NCI-H1417 (cell line): ENCODE data around the gene FAM174C.

Experiments
- DNase-seq, 3 experiments: peaks; one replicate each; lab custom pipeline; 2025; lab: John Stamatoyannopoulos, UW

Gene FAM174C

DNA sequence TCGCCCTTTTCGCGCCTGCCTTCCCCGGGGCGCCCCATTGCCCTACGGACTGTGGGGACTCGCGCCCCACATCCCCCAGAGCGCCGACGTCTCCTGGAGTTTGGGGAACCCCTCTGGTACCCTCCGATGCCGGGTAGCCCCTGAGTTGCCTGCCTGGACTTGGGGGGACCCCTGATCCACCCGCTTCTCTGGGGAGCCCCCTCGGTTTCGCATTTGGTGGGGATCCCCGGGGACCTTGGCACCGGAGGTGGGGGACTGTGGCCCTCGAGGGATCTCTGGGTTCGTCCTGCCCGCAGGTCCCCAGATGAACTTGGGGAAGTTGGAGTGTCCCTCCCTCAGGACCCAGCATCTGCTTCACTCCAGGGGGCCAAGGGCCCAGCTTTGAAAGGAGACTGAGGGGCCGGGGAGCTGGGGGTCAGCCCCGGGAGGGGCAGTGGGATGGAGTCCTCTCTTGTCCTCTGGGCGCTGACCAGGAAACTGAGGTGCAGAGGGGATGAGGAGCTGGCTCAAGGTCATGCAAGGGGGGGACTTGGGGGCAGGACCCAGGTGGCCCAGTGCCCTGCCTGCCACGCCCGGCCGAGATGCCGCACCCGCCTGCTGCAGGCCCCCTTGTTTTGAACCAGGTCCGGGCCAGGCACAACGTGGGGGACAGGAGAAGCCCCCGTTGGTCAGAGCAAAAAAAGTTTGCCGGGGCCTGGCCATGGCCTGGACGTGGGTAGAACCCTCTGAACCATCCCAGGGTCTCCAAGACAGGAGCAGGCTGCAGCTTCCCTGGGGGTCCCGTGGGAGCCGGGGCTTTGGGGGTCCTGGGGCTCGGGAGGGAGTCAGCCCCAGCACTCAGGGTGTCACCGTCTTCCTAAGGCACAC, 11.4 kb downstream of the FAM174C start:
- DNase-seq: no peak

- DNase-seq: peak in 2 of 3 experiments; percentile 58 to 60
Observed at GRCh38 chr19:1287354-1288225, 12.3 kb downstream of the FAM174C start.

DNA sequence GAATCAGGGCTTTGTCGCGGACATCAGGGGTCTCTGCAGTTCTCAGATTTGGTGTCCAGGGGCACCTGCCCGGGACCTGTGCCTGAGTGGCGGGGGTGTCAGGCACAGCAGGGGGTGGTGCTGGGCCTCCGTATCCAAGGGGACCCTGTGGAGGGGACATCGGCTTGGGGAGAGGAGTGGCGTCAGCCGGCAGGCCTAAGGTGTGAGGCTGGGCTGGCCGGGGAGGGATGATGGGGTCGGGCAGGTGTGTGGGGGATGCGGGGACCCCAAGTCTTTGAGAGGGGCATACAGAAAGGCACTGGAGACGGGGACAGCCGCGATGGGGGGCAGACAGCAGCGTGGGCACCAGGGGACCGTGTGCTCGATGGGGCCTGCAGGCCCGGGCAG, 12.9 kb downstream of the FAM174C start:
- DNase-seq: peak in 1 of 3 experiments; percentile 58

- DNase-seq: no peak
Observed at GRCh38 chr19:1288833-1289685, 13.7 kb downstream of the FAM174C start.

- no peak for DNase-seq
Observed at GRCh38 chr19:1289686-1290025, 14.3 kb downstream of the FAM174C start.

- DNase-seq: no peak
Observed at GRCh38 chr19:1290196-1290702, 14.9 kb downstream of the FAM174C start.

GRCh38 chr19:1290703-1291651, 15.6 kb downstream of the FAM174C start:
- DNase-seq: no peak

DNA sequence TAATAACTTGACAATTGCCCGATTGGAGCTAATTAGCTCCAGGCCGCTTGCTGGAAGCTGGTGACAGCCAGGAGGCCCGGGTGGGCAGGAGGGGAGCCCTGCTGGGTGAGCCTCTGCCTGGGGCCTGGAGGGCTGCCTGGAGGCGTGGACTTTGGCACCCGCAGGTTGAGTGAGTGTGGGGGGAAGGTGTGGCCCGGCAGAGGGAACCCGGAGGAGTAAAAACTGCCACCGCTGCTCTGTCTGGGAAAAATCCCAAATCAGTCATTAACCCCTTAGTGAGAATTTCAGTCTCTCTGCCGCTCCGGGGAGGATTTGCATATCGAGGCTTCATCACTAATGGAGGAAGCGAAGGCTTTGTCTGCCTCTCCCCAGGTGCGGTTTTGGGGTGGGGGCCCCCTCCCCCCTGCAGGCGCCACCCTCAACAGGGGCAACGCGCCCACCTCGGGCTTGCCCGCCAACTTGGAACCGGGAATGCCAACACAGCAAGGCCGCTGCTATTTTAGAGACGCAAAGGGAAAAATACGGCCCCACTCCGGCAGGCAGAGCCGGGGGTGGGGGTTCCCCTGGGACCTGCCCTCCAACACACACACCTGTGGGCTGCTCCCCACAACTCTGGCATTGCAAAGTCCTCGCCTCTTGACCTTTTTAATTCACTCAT, 16.6 kb downstream of the FAM174C start:
- no peak for DNase-seq

DNA sequence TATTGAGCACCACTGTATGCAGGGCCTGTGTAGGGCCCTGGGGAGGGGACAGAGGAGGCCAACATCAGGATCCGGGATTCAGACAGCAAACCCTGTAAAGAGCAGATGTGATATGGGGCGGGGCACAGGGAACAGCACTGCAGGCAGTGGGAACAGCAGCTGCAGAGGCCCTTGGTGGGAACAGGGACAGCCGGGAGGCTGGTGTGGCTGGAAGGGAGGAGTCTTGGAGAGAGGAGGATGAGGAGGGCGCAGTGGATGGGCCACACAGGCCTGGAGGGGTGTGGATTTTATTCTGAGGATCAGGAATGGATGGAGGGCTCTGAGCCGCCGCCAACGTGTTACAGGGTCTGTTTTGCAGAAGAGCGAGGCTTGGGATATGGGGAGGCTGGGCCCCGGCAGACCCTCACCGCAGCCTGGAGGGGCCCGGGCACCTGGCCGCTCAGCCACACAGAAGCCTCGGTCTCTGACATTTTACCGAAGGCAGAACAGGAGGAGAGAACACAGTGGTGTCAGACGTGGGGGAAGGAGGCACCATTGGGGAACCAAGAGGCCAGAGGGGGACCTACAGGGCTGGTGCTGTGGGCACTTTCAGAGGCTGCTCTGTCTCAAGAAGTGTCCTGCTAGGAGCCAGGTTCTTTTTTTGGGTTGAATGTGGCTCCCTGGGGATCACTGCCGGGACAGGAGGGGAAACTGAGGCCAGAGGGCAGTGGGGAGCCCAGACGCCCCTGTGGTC, 17.3 kb downstream of the FAM174C start:
- no peak for DNase-seq

- no peak for DNase-seq
Observed at GRCh38 chr19:1293782-1294604, 18.7 kb downstream of the FAM174C start.

DNA sequence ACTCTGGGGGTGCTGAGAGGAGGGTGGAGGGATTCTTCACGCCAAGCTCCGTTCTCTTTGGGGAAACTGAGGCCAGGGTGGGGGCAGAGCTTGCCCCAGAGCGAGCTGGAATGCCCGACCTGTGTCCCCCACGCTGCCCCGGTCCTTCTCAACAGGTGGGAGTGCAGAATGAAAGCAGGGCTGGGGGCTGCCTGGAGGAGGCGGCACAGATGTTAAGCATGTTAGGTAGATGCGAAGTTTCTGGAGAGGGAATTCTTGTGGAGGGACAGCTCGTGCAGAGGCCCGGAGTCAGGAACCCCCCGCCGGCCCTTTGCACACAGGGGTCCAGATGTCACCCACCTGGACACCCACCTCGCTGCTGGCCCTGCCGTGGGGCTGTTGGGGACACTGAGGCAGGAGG, 19.4 kb downstream of the FAM174C start:
- no peak for DNase-seq

DNA sequence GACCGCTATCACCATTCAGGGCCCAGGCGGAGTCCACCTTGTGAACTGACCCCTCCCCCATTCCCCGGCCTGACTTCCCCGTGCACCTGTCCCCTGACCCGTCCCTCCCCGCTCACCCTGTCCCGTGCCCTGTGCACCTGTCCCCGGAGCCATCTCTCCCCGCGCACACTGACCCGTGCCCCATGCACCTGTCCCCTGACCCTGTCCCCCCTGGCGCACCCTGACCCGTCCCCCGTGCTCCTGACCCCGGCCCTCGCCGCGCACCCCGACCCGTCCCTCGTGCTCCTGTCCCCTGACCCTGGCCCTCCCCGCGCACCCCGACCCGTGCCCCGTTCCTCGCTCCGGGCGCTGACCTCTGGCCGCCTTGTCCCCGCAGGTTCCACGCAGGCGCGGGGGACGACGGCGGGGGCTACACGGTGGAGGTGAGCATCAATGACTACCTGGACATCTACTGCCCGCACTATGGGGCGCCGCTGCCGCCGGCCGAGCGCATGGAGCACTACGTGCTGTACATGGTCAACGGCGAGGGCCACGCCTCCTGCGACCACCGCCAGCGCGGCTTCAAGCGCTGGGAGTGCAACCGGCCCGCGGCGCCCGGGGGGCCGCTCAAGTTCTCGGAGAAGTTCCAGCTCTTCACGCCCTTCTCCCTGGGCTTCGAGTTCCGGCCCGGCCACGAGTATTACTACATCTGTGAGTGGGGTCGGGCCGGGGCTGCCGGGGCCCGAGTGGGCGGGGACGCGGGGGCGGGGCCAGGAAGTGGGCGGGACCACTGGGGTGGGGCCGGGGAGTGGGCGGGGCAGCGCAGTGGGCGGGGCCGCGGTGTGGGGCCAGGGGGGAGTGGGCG, 20.1 kb downstream of the FAM174C start:
- DNase-seq: peak in 1 of 3 experiments; percentile 48

DNA sequence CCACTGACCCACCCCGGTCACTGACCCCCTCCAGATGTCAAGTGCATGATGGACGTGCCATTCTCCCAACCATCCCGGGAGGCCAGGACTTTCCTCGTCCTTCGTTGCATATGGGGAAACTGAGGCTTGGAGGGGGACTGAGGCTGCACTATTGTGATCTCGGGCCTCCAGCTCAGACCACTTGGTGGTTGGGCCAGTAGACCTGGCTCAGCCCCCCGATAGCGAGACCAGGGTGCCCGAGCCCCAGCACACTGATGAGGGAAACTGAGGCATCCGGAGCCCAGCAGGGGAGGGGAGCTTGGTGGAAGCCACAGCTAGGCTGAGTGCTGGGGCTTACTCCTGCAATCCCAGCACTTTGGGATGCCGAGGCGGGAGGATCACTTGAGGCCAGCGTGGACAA, 20.7 kb downstream of the FAM174C start:
- no peak for DNase-seq

GRCh38 chr19:1296575-1297271, 21.4 kb downstream of the FAM174C start:
- no peak for DNase-seq

DNA sequence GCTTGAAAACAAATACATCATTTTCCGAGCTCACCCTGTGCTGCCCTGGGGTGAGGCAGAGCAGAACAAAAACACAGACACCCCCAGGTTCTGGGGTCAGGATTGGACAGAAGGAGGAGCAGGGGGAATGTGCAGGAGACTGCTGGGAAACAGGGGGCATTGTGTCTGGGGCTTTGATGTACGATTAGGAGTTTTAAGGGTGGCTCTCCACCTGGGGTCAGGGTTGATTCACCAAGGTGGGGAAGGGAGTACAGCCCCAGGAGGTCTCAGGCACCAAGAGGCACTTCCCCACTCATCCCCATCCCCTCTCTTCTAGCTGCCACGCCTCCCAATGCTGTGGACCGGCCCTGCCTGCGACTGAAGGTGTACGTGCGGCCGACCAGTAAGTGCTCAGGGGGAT, 22.9 kb downstream of the FAM174C start:
- DNase-seq: no peak

DNA sequence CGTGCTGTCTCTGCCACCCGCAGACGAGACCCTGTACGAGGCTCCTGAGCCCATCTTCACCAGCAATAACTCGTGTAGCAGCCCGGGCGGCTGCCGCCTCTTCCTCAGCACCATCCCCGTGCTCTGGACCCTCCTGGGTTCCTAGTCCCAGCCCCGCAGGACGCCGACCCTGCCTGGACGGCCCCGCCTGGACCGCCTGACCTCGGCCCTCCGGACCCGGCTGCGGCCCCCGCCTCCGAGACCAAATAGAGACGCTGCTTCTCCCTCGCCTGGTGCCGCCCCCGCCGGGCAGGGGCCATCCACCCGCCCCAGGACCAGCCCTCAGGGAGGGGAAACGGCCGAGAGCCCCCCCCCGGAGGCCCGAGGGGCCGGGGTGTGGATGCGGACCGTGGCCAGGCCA, 24.5 kb downstream of the FAM174C start:
- DNase-seq: no peak
